ENCODE measurements around the gene TOB1.

DNA sequence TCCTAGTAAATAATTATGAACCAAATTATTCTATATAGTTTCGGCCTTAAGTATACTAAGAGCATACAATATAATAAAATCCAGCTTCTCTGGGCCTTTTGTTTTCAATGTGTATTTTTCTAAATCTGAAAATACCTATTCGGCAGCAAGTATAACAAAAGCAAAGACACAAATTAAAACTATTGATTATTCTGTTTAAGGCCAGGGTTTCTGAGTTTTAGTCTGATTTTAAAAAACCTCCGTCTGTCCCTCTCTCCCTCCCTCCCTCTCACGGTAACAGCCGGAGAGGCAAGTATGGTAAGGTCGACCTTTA lies 1.5 kb downstream of the TOB1 start:
- TF ChIP-seq, protein P1, sequence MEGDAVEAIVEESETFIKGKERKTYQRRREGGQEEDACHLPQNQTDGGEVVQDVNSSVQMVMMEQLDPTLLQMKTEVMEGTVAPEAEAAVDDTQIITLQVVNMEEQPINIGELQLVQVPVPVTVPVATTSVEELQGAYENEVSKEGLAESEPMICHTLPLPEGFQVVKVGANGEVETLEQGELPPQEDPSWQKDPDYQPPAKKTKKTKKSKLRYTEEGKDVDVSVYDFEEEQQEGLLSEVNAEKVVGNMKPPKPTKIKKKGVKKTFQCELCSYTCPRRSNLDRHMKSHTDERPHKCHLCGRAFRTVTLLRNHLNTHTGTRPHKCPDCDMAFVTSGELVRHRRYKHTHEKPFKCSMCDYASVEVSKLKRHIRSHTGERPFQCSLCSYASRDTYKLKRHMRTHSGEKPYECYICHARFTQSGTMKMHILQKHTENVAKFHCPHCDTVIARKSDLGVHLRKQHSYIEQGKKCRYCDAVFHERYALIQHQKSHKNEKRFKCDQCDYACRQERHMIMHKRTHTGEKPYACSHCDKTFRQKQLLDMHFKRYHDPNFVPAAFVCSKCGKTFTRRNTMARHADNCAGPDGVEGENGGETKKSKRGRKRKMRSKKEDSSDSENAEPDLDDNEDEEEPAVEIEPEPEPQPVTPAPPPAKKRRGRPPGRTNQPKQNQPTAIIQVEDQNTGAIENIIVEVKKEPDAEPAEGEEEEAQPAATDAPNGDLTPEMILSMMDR (IDR thresholded peaks at IDR 0.05): no peak
- no peak for TF ChIP-seq EZH2 (IDR thresholded peaks at IDR 0.05; ENCODE audit: borderline replicate concordance, insufficient read depth, low read depth, low read length, poor library complexity, severe bottlenecking)
